Colon (tissue), 2 donors: Measurements from ENCODE around the gene HLA-F.

ENCODE experiments used
- FAIRE-seq: peaks from 2 replicates; lab custom pipeline; 2012; peaks lifted over from hg19 to GRCh38; lab: Jason Lieb, UNC
- donor health status: control.
- donor health status: control.

HLA-F gene

GRCh38 chr6:29723262-29723665 is at the start of gene HLA-F:
HLA-F (plus strand) TSS chr6:29723434; CDS start chr6:29723464, 30 bp downstream.
- no peak for FAIRE-seq

GRCh38 chr6:29674008-29674407 is 49.2 kb upstream of the HLA-F start:
- FAIRE-seq = no peak

GRCh38 chr6:29675561-29675960 is 47.7 kb upstream of the HLA-F start:
- no peak for FAIRE-seq

- no peak for FAIRE-seq
These were observed 46.1 kb upstream of the HLA-F start for GRCh38 chr6:29676981-29677601.

GRCh38 chr6:29678114-29678513 is 45.1 kb upstream of the HLA-F start:
- FAIRE-seq = no peak

GRCh38 chr6:29679962-29680361 is 43.3 kb upstream of the HLA-F start:
- FAIRE-seq = no peak

GRCh38 chr6:29680416-29680815 is 42.8 kb upstream of the HLA-F start:
- no peak for FAIRE-seq

GRCh38 chr6:29680904-29681303 is 42.3 kb upstream of the HLA-F start, which contains the start of gene ZFP57:
ZFP57 (minus strand) TSS chr6:29681152; CDS start chr6:29677003, 4,149 bp downstream.
- no peak for FAIRE-seq

- FAIRE-seq = no peak
These were observed 41.4 kb upstream of the HLA-F start for GRCh38 chr6:29681811-29682210.

- FAIRE-seq = no peak
These were observed 37.4 kb upstream of the HLA-F start for GRCh38 chr6:29685718-29686326.

- no peak for FAIRE-seq
These were observed 28.6 kb upstream of the HLA-F start for GRCh38 chr6:29694637-29695036.

- no peak for FAIRE-seq
These were observed 26.8 kb upstream of the HLA-F start for GRCh38 chr6:29696147-29697125.

- no peak for FAIRE-seq
These were observed 20.6 kb upstream of the HLA-F start for GRCh38 chr6:29702519-29703103.

- FAIRE-seq = no peak
These were observed 17.6 kb upstream of the HLA-F start for GRCh38 chr6:29705389-29706231.

- FAIRE-seq = no peak
These were observed 14.6 kb upstream of the HLA-F start for GRCh38 chr6:29708432-29709179.

- no peak for FAIRE-seq
These were observed 14.0 kb upstream of the HLA-F start for GRCh38 chr6:29709188-29709587.

- FAIRE-seq = no peak
These were observed 12.8 kb upstream of the HLA-F start for GRCh38 chr6:29710281-29710941.

GRCh38 chr6:29720863-29721262 is 2.4 kb upstream of the HLA-F start:
- no peak for FAIRE-seq

GRCh38 chr6:29723666-29724588 is 693 bp downstream of the HLA-F start:
- no peak for FAIRE-seq
